Sigmoid colon (tissue), 4 donors: ENCODE measurements around the gene SHCBP1.
"Not testable (repeated sequence)": the region's sequence is repeated elsewhere in the genome, so short reads cannot be mapped to it uniquely, and the experiment has no call there.

Source experiments
- CTCF ChIP-seq, 4 experiments: fragments of 450-650 bp in 3 of 4; fragments of 200-600 bp in 1 of 4; IDR thresholded peaks; one replicate each; pipeline ENCODE4 v1.5.1; 2016 to 2019; ENCODE audit warnings: antibody characterized with exemption in 4 of 4, mild to moderate bottlenecking in 3 of 4, moderate library complexity in 2 of 4
- EP300 ChIP-seq, 4 donors: sonication (generic); formaldehyde crosslinking; IDR thresholded peaks; one replicate each; pipeline ENCODE4 v1.6.1; 2017; ENCODE audit warnings: antibody characterized with exemption in 4 of 4
- POLR2A ChIP-seq, 2 donors: fragments of 450-650 bp; IDR thresholded peaks; one replicate each; pipeline ENCODE4 v1.6.1; 2016; ENCODE audit warnings: antibody characterized with exemption in 2 of 2, mild to moderate bottlenecking in 2 of 2, moderate library complexity in 2 of 2

- not testable (repeated sequence) for TF ChIP-seq CTCF, EP300, POLR2A (IDR thresholded peaks at IDR 0.05)
Measured at GRCh38 chr16:46624862-46625261, 3.7 kb upstream of the SHCBP1 start.
